ENCODE measurements around the gene TAF11L8.
"Not testable (repeated sequence)": the region's sequence is repeated elsewhere in the genome, so short reads cannot be mapped to it uniquely, and the experiment has no call there.

- not testable (repeated sequence) for TF ChIP-seq REST (IDR thresholded peaks at IDR 0.05; ENCODE audit: insufficient replicate concordance, low read depth); CTCF (IDR thresholded peaks at IDR 0.05; ENCODE audit: insufficient read depth, low read length); POLR2AphosphoS5 (IDR thresholded peaks at IDR 0.05; ENCODE audit: low read depth); SPI1 (IDR thresholded peaks at IDR 0.05; ENCODE audit: borderline replicate concordance, low read depth); GABPA (IDR thresholded peaks at IDR 0.05; ENCODE audit: low read depth)
These were observed 3.5 kb upstream of the TAF11L8 start, which contains the start of gene TAF11L9 for GRCh38 chr5:17594255-17594654.

All from HL-60 (cell line).